HG03558 (cell line): ENCODE results near the gene PNLIPRP2.

Source experiments
- ATAC-seq: cut with Tn5 transposase; IDR thresholded peaks from one replicate; pipeline ENCODE4 v1.9.1; 2021; ENCODE audit warnings: moderate number of reproducible peaks; ENCODE audit not compliant: unreplicated experiment; ENCODE audit errors: extremely low read depth

Gene PNLIPRP2

DNA sequence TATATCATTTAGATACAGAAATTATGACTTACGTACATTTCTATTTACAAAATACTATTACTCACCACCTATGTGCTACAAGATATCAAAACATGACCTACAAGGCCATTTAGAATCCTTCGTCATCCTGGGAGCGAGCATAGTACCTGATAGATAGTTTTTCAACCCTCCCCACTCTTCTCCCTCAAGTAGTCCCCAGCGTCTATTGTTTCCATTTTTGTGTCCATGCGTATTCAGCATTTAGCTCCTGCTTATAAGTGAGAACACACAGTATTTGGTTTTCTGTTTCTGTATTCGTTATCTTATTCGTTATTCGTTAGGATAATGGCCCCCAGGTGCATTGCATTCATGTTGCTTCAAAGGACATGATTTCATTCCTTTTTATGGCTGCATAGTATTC, 28.1 kb downstream of the PNLIPRP2 start:
- ATAC-seq: no peak

DNA sequence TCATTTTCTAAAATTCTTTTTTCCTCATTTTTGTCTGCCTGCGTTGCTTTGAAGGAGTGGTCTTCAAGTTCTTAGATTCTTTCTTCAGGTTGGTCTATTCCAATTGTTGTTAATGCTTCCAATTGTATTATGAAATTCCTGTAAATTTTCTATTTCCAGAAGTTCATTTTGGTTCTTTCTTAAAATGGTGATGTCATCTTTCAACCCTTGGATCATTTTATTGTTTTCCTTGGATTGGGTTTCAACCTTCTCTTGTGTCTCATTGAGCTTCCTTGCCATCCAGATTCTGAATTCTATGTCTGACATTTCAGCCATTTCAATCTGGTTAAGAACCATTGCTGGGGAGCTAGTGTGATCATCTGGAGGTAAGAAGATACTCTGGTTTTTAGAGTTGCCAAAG, 33.1 kb downstream of the PNLIPRP2 start:
- ATAC-seq: no peak

DNA sequence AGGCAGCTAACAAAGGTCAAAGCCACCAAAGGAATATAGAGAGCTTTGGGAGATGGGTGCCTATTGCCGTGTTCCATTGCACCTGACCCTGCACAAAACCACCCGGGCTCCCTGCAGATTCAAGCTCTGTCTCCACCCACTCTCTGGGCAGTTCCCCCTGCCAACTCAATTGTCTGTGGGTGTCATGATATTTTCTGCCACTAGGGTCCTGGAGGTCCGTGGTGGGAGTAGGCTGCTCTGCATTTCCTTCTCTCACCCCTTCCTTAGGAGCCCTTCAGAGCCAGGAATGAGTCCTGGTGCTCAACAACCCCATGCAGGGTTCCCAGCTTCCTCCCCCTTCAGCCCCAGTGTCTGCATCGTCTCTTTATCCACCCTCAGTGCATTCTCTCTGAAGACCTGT, 34.1 kb downstream of the PNLIPRP2 start:
- ATAC-seq: no peak

DNA sequence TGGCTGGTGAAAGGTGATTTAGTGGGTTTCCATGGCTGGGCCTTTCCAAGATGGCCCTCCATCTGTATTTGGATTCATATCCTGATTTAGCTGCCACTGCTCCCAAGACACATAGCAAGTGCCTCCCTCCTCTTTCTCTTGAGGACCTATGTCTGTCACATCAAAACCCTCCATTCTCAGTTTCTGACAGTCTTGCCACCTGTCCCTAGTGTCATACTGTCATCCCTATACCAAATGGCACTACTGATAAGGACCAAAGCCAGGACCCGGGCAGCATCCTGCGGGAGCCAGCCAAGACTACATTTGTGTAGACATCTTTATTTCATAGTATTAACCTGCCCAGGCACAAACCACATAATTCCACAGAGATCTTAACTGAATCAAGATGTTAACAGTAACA, 34.8 kb downstream of the PNLIPRP2 start:
- no peak for ATAC-seq

DNA sequence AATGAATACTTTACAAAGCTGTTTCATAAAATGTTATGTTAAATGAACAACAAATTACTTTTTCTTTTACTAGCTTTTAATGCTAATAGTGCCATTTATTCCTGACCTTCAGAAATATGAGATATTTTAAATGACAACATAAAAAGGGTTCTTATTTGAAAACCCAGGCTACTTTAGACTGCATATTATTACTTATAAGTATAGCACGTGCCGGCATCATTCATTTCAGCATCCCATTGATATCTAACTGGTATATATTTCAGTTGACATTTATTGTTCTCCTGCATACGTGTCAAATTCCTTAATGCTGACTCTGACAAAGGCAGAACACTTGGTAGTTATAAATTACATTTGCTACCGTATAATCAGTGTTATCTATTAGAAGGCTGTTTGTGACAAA, 35.3 kb downstream of the PNLIPRP2 start:
- no peak for ATAC-seq

DNA sequence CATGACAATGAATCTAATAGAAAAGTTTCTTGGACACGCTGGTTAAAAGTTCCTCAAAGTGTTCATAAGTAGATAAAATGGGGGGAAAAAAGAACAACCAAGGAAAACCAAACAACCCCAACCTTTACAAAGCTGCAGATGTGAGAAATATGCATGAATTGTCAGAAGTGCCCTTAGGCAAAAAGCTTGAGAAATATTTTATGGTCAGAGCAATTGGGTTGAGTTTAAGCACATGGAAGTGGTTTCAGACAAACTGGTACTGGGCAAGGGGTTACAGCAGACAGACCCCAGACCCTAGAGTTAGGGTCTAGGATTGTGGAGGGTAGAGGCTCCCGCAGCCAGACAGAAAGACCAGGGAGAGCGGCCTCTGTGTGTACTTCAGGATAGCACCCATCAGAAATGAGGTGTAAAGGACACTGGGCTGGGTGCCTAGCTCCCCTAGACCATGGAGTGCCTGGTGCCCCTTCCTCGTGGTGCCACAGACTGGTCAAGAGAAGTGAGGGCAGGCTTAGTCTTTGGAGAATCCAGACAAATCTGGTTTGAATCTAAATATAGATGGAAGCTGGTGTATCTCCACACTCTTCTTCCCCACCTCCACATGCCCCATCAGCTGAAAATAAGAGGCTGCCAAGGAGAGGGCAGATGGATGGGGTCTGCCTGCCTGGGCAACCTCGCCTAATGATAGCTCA, 37.3 kb downstream of the PNLIPRP2 start:
- no peak for ATAC-seq

DNA sequence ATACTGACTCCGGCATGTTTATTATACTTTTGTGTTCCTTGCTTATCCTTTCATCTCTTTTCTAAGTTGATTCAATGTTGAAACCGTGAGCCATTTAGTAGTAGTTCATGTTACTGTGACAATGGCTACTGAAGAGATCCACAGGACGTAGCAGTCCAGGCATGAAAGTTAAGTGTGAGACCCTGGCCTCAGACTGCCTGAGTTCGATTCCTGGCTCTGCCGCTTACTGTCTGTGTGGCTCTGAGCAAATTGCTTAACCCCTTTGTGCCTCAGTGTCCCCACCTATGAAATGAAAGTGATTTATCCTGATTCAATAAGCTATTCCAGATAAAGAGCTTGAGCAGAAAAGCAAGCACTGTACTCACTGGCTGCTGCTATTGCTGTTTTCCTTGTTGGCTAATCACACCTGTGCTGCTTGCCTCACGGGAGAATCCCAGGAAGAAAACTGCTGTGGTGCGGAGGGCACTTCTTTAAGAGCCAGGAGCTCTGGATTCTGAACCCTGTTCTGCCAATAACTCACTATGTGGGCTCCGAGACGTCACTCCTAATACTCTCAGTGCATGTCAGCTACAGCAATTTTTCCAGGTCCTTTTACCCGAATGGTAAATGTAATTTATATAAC, 38.4 kb downstream of the PNLIPRP2 start:
- ATAC-seq: no peak

DNA sequence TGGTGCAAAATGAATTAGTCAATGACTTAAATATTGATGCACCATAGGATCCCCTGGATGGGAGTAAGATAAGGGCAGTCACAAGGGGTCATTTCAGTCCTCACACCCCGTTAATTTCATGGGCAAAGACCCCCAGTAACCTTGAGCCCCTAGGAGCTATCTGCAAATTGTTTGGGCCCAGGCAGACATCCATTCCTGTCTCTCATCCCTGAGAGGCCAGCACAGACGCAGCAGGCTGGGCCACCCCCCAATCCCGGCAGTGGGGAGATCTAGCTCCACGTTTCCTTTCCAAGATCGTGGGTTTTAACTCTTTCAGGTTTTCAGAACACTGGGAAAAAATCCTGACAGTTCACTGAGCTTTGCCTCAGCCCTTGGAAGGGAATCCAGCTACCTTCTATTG, 40.1 kb downstream of the PNLIPRP2 start:
- no peak for ATAC-seq

DNA sequence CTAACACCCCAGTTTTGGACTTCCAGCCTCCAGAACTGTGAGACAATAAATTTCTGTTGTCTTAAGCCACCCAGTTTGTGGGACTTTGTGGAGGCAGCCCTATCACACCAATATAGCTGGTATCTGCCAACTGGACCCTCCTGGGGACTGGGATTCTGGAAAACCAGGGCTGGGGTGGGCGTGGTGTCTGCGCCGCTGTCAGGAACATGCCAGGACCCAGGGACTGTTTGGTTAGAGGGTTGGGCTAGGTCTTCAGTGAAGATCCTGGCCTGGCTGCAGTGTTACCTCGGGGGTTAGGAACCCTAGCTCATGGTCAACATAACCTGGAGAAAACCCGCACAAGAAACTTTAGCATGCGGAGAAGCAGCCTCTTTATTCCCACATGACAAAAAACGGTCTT, 42.6 kb downstream of the PNLIPRP2 start:
- no peak for ATAC-seq

DNA sequence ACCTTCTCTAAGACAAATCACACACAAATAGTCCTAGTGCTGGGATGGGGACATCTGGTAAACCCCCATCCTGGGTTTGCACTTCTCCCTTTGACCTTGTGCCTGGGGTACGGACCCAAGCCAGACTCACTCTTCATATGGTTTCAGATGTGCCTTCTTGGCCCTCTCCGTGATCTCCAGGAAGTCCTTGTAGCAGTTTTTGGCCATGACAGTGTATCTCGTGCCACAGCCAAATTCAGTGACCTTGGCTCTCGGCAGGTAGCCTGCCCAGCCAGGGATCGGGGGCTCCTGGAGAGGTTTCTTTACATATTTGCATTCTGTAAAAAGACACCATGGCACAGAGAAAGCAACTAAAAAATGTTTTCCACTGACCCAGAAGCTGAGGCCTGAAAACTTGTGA, 43.9 kb downstream of the PNLIPRP2 start:
- ATAC-seq: no peak

DNA sequence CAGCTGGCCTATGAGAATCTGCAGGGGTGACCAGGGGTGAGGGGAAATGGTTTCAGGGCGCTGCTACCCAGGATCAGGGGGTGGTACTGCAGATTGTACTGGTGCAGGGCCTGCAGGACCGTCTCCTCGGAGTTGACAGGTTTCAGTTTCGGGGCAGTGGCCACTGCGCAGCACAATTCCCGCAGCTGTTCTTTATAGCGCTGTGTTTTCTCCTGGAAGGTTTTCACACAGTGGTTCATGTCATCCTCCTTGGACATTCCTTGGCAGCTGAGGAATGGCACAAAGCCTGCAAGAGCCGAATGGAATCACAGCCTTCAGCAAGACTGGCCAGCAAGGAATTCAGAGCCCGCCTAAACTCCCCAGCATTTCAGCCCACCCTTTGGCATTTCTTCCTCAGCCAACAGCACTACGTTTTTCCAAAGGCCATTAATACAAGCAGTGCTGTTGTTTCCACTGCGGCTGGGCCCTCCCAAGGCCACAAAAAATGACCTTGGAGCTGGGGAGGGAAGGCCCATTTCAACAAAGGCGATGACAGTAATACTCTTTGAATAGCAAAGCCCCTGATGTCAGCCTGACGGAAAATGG, 44.9 kb downstream of the PNLIPRP2 start:
- ATAC-seq: no peak

DNA sequence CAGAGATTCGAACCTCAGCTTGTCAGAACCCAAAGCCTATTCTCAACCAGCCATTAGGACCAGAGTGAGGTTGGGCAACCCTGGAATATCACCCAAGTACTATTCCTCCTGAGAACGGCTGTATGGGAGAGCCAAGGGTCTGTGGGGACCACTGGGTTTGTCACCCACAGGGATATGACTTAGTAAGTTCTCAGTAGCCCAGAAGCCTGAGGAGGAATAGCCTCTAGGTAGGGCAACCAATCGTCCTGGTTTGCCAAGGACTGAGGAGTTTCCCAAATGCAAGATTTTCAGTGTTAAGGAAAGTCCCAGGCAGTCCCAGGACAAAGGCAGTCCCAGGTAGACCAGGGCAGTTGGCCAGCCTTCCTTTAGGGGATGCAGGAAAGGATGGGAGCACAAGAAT, 46.7 kb downstream of the PNLIPRP2 start:
- no peak for ATAC-seq

DNA sequence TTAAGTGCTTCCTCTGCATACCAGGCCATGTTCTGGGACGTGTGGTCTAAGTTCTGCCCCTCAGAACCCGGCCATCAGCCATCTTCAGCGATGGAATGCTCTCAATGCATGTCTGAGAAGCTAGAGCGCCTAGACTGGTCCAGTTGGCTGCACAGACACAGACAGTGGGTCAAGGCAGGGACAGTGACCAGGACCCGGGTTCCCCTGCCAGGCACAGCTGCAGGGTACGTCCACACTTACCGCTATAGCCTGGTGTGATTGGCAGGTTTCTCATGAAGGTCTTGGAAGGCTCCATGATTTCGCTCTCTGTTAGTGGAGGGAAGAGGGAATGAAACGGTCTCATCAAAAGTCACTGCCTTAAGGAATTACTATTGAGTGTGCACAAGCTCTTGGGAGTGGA, 47.3 kb downstream of the PNLIPRP2 start:
- ATAC-seq: no peak

DNA sequence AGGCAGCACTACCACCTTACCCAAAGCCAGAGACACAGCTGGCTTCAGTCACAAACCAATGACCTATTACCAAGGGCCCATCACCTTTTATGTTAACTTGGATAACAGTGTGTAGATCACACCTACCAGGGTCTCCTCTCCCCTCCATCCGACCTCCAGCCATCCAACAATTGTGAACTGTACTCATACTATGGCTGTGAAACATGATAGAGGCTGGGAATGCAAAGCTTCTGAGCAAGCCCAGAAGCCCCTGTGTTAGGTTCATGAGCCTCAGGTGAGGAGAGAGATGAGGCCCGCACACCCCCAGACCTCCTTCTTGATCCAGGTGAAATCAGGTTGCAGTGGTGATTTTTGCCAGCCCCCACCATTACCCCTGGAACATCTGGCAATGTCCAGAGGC, 47.7 kb downstream of the PNLIPRP2 start:
- no peak for ATAC-seq

DNA sequence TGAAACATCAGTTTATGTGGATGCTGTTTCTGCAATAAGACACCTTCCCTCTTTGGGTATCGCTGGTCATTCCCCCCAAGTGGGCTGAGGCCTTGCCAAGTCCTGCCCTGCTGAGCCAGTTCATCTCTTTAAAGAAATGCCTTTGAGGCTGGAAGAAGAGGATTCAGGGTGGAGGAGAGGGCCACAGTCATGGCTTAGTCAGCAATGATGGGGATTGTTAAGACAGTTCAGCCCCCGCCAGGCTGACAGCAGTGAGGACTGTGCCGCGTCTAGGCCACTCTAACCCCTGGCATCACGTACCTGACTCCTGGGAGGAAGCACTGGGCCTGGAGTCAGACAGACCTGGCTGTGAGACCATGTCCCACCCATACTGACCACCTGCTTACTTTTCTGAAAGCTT, 48.3 kb downstream of the PNLIPRP2 start:
- no peak for ATAC-seq

DNA sequence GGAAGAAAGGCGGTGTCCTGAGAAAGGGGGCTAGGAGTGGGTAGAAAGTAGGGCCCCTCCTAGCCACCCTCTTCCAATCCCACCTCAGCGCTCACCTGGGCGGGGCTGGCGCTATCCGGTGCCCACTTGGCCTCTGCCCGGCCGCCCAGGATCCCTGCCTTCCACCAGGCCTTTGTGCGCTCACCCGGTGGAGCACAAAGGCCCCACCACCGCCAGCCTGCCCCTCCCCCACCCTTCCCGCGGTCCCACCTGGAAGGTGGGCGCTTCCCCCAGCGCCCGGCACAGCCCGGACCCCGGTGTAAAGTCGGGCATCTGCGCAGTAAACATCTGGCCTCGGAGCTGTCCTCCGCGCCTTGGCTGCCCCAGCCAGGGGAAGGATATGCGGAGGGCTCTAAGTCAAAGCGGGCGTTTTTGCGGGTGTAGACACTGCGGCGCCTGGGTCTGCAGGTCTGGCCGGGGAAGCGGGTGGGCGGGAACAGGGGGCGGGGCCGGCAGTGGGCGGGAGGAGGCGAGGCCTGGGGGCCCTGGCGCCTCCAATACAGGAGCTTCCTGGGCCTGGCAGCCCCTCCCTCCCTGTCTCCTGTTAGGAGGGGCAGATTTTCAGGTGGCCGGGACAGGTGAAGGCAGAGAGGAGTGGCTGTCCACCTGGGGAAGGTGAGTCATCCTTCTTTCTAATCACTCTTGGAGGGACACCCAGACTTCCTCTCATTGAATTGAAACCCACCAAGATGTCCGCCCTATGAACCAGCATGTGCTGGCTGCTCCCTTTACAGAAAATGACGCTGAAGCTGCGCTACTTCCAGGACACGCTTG, 49.3 kb downstream of the PNLIPRP2 start:
- no peak for ATAC-seq

DNA sequence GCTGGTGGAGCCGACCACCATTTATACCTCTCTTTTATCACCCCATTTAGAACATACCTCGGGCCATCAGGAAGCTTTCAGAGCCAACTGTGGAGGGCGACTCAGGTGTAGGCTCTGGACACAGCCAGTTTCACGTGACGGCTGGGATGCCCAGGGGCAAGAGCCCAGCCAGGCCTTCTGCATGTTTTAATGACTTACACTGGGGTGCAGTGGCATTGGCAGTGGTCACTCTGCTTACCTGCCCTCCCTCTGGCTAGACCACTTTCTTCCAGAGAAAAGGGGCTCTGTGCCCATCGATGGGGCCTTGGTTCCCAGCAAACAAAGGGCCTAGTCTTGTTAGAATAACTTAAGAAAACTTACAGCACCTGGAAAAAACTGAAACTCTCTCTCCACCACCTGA, 50.0 kb downstream of the PNLIPRP2 start:
- ATAC-seq: no peak

DNA sequence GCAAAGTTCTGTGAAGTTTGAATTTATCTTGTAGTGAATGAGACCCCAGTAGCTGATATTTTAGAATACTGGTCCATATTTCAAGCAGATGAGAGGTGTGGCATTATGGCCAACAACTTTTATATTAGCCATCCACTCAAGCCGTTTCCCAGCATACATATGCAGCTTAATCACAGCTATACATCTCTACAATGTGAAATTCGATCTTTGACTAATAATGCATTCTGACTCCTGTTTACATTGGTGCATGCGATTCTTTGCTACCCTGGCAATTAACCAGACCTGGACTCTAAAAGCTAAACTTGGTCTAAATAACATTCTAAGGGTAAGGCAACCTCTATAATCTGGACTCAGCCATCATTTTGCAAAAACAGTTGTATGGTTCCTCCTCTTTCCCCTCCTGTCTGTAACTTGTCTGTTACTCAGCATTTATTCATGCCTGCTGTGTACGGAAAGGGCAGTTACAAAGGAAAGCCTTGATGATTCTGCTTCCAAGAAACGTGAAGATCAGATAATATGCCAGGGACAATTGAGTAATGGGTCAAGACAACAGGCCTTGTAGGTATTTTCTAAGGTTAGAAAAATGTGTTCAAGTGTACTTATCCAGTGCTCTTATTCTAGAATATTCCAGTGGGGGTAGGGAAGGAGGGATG, 50.6 kb downstream of the PNLIPRP2 start:
- ATAC-seq: no peak

DNA sequence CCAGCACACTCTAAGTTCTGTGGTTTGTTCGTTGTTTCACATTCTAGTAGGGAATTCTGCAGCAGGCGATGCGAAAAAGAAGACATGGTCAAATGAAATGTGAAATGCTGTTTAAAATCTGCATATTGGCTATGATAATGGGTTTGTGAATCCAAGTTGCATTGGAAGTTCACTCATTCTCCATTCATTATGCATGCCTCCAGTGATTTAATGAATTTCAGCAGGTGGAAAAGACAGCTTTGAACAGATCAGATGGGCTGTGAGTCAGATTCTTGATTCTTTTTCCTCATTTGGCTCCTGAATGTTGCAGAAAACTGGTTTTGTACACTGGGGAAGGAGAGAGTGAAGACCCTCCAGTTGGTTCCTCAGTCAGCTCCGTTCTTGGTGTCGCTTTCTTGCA, 52.1 kb downstream of the PNLIPRP2 start:
- ATAC-seq: no peak

DNA sequence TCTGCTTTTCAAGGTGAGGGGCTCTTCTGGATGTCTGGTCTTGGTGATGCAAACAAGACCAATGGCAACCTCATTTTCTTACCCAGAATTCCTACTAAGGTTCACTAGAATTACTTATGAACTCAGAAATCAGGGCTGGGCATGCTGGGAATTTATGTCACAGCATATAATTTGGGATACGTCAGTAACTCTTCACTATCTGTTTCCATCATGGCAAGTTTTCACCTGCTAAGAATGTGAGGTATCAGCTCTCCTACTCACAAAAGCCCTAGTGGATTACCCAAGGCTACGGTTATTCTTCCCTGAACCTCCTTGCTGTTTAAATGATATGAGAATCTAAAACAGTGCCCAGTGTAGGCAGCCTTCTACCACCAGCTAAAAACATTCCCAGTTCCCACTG, 53.1 kb downstream of the PNLIPRP2 start:
- ATAC-seq: no peak
